ENCODE results near the gene FGF13.

FGF13 gene

DNA sequence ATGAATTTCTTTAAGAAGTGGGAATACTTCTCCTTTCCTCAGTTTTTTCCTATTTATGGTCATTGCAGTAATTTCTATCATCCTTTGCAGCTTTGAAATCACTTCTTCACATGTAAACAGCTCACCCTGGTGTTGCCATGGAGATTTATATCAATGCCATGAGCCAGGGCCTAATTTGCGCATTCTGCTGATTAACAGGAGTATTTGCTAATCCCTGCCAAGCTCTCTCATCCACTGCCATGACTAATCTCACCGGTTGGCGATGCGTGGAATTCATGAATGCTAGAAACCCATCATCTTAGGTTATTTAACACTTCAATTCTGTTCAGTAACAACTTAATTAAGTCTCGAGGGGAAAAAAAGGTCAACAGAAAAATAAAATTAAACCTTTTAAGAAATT lies 11.8 kb upstream of the FGF13 start:
- Histone ChIP-seq H3K79me1 (ENCODE audit: low read depth, low read length) (no peaks in the 10 kb centered on the region), H3K23ac (ENCODE audit: low read depth, low read length, poor library complexity) (no peak overlapping the region), H3K9me3 (replicated peaks in 1 of 2; ENCODE audit: control insufficient read depth in 2 of 2, insufficient read depth in 1 of 2, low read depth in 1 of 2, low read length in 2 of 2) (no peaks in the 10 kb centered on the region), H2BK120ac (ENCODE audit: low read depth, low read length) (no peak overlapping the region), H4K91ac (ENCODE audit: low read depth, low read length, poor library complexity) (no peak overlapping the region), H2BK5ac (ENCODE audit: low read length) (no peak overlapping the region), H3K4me3 (ENCODE audit: low read length in 2 of 2) (no peak overlapping the region), H2AK5ac (ENCODE audit: low read depth, low read length) (no peak overlapping the region), H3K18ac (ENCODE audit: low read length) (no peak overlapping the region), H3K27ac (replicated peaks; ENCODE audit: low read length) (no peak overlapping the region), H2AFZ (ENCODE audit: low read length) (no peak overlapping the region), H3K4me2 (ENCODE audit: insufficient read depth, low read length, poor library complexity, severe bottlenecking) (no peak overlapping the region), H2BK15ac (ENCODE audit: low read length) (no peak overlapping the region), H3K36me3 (replicated peaks in 1 of 2; ENCODE audit: control insufficient read depth in 2 of 2, insufficient read depth in 2 of 2, low read length in 2 of 2) (no peaks in the 10 kb centered on the region), H3K4ac (ENCODE audit: low read length) (no peak overlapping the region), H3K4me1 (ENCODE audit: control insufficient read depth in 2 of 2, insufficient read depth in 1 of 2, low read depth in 1 of 2, low read length in 2 of 2) (no peaks in the 10 kb centered on the region), H3K9ac (ENCODE audit: low read depth, low read length, poor library complexity) (no peak overlapping the region), H3K14ac (ENCODE audit: low read length) (no peak overlapping the region), H2BK12ac (ENCODE audit: low read length) (no peak overlapping the region), H3K27me3 (ENCODE audit: control insufficient read depth in 3 of 3, insufficient read depth in 3 of 3, low read depth in 1 of 3, low read length in 3 of 3) (no peaks in the 10 kb centered on the region), H4K8ac (ENCODE audit: low read depth, low read length) (no peak overlapping the region)
- DNase-seq (ENCODE audit: low spot score) = no peak
- no CpG with 5 or more reads among the region's 5 CpGs for whole genome bisulfite sequencing, 2 donors (ENCODE audit: extremely low coverage in 2 of 2, insufficient read length in 2 of 2, insufficient replicate concordance in 1 of 2)

- H2AK5ac ChIP-seq (ENCODE audit: low read depth, low read length) = no peak overlapping the region
- H3K18ac ChIP-seq (ENCODE audit: low read length) = no peak overlapping the region
- H3K4me3 ChIP-seq (ENCODE audit: low read length in 2 of 2) = no peak overlapping the region
- no peak overlapping the region for H3K4me2 ChIP-seq (ENCODE audit: insufficient read depth, low read length, poor library complexity, severe bottlenecking)
- H2BK15ac ChIP-seq (ENCODE audit: low read length) = no peak overlapping the region
- no peak overlapping the region for H2BK5ac ChIP-seq (ENCODE audit: low read length)
- no peak overlapping the region for H3K23ac ChIP-seq (ENCODE audit: low read depth, low read length, poor library complexity)
- H3K4me1 ChIP-seq (ENCODE audit: control insufficient read depth in 2 of 2, insufficient read depth in 1 of 2, low read depth in 1 of 2, low read length in 2 of 2) = no peaks in the 10 kb centered on the region
- H3K14ac ChIP-seq (ENCODE audit: low read length) = no peak overlapping the region
- no CpG with 5 or more reads among the region's 3 CpGs for WGBS, 2 donors (ENCODE audit: extremely low coverage in 2 of 2, insufficient read length in 2 of 2, insufficient replicate concordance in 1 of 2)
- DNase-seq (ENCODE audit: low spot score) = no peak
- no peak overlapping the region for H3K4ac ChIP-seq (ENCODE audit: low read length)
- no peak overlapping the region for H4K8ac ChIP-seq (ENCODE audit: low read depth, low read length)
- no peak overlapping the region for H3K27ac ChIP-seq (replicated peaks; ENCODE audit: low read length)
- no peaks in the 10 kb centered on the region for H3K9me3 ChIP-seq (replicated peaks in 1 of 2; ENCODE audit: control insufficient read depth in 2 of 2, insufficient read depth in 1 of 2, low read depth in 1 of 2, low read length in 2 of 2)
- no peak overlapping the region for H2BK120ac ChIP-seq (ENCODE audit: low read depth, low read length)
- no peaks in the 10 kb centered on the region for H3K27me3 ChIP-seq (ENCODE audit: control insufficient read depth in 3 of 3, insufficient read depth in 3 of 3, low read depth in 1 of 3, low read length in 3 of 3)
- H2BK12ac ChIP-seq (ENCODE audit: low read length) = no peak overlapping the region
- H4K91ac ChIP-seq (ENCODE audit: low read depth, low read length, poor library complexity) = no peak overlapping the region
- H3K9ac ChIP-seq (ENCODE audit: low read depth, low read length, poor library complexity) = no peak overlapping the region
- H3K36me3 ChIP-seq (replicated peaks in 1 of 2; ENCODE audit: control insufficient read depth in 2 of 2, insufficient read depth in 2 of 2, low read length in 2 of 2) = no peaks in the 10 kb centered on the region
- no peak overlapping the region for H2AFZ ChIP-seq (ENCODE audit: low read length)
- H3K79me1 ChIP-seq (ENCODE audit: low read depth, low read length) = no peaks in the 10 kb centered on the region
These were observed 7.9 kb upstream of the FGF13 start for GRCh38 chrX:138719396-138719795.

DNA sequence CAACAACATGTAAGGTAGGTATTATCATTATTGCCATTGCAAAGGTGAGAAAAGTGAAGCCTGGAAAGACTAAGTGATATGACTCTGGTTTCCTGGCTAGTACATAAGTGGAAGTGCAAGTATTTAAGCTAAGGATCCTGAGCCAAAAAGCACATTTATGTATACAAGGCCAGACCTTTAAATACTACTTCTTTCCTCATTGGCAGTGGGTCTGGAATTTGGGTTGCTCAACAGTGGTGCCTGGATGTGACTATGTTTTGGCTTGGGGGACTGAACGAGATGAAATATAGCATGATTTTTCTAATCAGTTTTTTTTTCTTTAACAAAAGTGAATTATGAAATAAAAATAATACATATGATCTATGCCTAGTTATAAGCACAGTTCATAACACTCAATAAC lies 7.4 kb upstream of the FGF13 start:
- Histone ChIP-seq H2BK12ac (ENCODE audit: low read length) (no peak overlapping the region), H2BK5ac (ENCODE audit: low read length) (no peak overlapping the region), H3K36me3 (replicated peaks in 1 of 2; ENCODE audit: control insufficient read depth in 2 of 2, insufficient read depth in 2 of 2, low read length in 2 of 2) (no peaks in the 10 kb centered on the region), H3K18ac (ENCODE audit: low read length) (no peak overlapping the region), H2BK15ac (ENCODE audit: low read length) (no peak overlapping the region), H3K14ac (ENCODE audit: low read length) (no peak overlapping the region), H3K27ac (replicated peaks; ENCODE audit: low read length) (no peak overlapping the region), H3K27me3 (ENCODE audit: control insufficient read depth in 3 of 3, insufficient read depth in 3 of 3, low read depth in 1 of 3, low read length in 3 of 3) (no peaks in the 10 kb centered on the region), H3K79me1 (ENCODE audit: low read depth, low read length) (no peaks in the 10 kb centered on the region), H2AK5ac (ENCODE audit: low read depth, low read length) (no peak overlapping the region), H3K4me1 (ENCODE audit: control insufficient read depth in 2 of 2, insufficient read depth in 1 of 2, low read depth in 1 of 2, low read length in 2 of 2) (no peaks in the 10 kb centered on the region), H3K4me2 (ENCODE audit: insufficient read depth, low read length, poor library complexity, severe bottlenecking) (no peak overlapping the region), H3K9me3 (replicated peaks in 1 of 2; ENCODE audit: control insufficient read depth in 2 of 2, insufficient read depth in 1 of 2, low read depth in 1 of 2, low read length in 2 of 2) (no peaks in the 10 kb centered on the region), H3K23ac (ENCODE audit: low read depth, low read length, poor library complexity) (no peak overlapping the region), H2AFZ (ENCODE audit: low read length) (no peak overlapping the region), H3K9ac (ENCODE audit: low read depth, low read length, poor library complexity) (no peak overlapping the region), H3K4me3 (ENCODE audit: low read length in 2 of 2) (no peak overlapping the region), H4K91ac (ENCODE audit: low read depth, low read length, poor library complexity) (no peak overlapping the region), H2BK120ac (ENCODE audit: low read depth, low read length) (no peak overlapping the region), H4K8ac (ENCODE audit: low read depth, low read length) (no peak overlapping the region), H3K4ac (ENCODE audit: low read length) (no peak overlapping the region)
- no peak for DNase-seq (ENCODE audit: low spot score)
- no CpG with 5 or more reads among the region's 1 CpG for WGBS, 2 donors (ENCODE audit: extremely low coverage in 2 of 2, insufficient read length in 2 of 2, insufficient replicate concordance in 1 of 2)

GRCh38 chrX:138710866-138711341 lies 613 bp downstream of the FGF13 start:
- H2AK5ac ChIP-seq (ENCODE audit: low read depth, low read length) = no peak overlapping the region
- no peaks in the 10 kb centered on the region for H3K9me3 ChIP-seq (replicated peaks in 1 of 2; ENCODE audit: control insufficient read depth in 2 of 2, insufficient read depth in 1 of 2, low read depth in 1 of 2, low read length in 2 of 2)
- no peak overlapping the region for H3K14ac ChIP-seq (ENCODE audit: low read length)
- no peak overlapping the region for H3K23ac ChIP-seq (ENCODE audit: low read depth, low read length, poor library complexity)
- no peak overlapping the region for H2BK120ac ChIP-seq (ENCODE audit: low read depth, low read length)
- no peak overlapping the region for H2BK5ac ChIP-seq (ENCODE audit: low read length)
- H3K18ac ChIP-seq (ENCODE audit: low read length) = peak overlapping the region; percentile 48
- H3K27ac ChIP-seq (replicated peaks; ENCODE audit: low read length) = no peak overlapping the region
- H3K36me3 ChIP-seq (replicated peaks in 1 of 2; ENCODE audit: control insufficient read depth in 2 of 2, insufficient read depth in 2 of 2, low read length in 2 of 2) = peaks cover 0 to 6% of the 10 kb centered on the region in 2 donors
- no peak overlapping the region for H3K4ac ChIP-seq (ENCODE audit: low read length)
- peak; percentile 26 for DNase-seq (ENCODE audit: low spot score)
- H3K4me2 ChIP-seq (ENCODE audit: insufficient read depth, low read length, poor library complexity, severe bottlenecking) = peak overlapping the region; percentile 81
- peak overlapping the region; percentile 60 for H3K9ac ChIP-seq (ENCODE audit: low read depth, low read length, poor library complexity)
- WGBS, 2 donors (ENCODE audit: extremely low coverage in 2 of 2, insufficient read length in 2 of 2, insufficient replicate concordance in 1 of 2) = no CpG with 5 or more reads among the region's 51 CpGs
- H3K79me1 ChIP-seq (ENCODE audit: low read depth, low read length) = no peaks in the 10 kb centered on the region
- H4K8ac ChIP-seq (ENCODE audit: low read depth, low read length) = no peak overlapping the region
- peak overlapping the region; percentile 63 to 87 for H3K4me3 ChIP-seq (ENCODE audit: low read length in 2 of 2)
- no peak overlapping the region for H4K91ac ChIP-seq (ENCODE audit: low read depth, low read length, poor library complexity)
- no peak overlapping the region for H2BK15ac ChIP-seq (ENCODE audit: low read length)
- H3K27me3 ChIP-seq (ENCODE audit: control insufficient read depth in 3 of 3, insufficient read depth in 3 of 3, low read depth in 1 of 3, low read length in 3 of 3) = no peaks in the 10 kb centered on the region
- peak overlapping the region; percentile 16 for H2BK12ac ChIP-seq (ENCODE audit: low read length)
- peaks cover 0 to 1% of the 10 kb centered on the region in 2 donors for H3K4me1 ChIP-seq (ENCODE audit: control insufficient read depth in 2 of 2, insufficient read depth in 1 of 2, low read depth in 1 of 2, low read length in 2 of 2)
- H2AFZ ChIP-seq (ENCODE audit: low read length) = peak overlapping the region; percentile 87
